Measurements from ENCODE around the gene EPHA6. TPM values are rescaled to one million over a fixed set of nuclear protein-coding genes. Genes with fewer than 3 reads are reported as not detected.

Gene EPHA6
- total RNA-seq, 1 experiment from 2014 or later, result 1.1 TPM

GRCh38 chr3:97360804-97361203, 546.4 kb downstream of the EPHA6 start:
- intact Hi-C loops (cut with micrococcal nuclease; ENCODE audit: unreplicated experiment), result no loop called here
- CTCF ChIA-PET, result no interaction called here
- no peak overlapping the region for H3K27ac Mint-ChIP-seq (ENCODE audit: unreplicated experiment)
- H3K9me3 Mint-ChIP-seq (ENCODE audit: low read depth, unreplicated experiment), result no peaks in the 10 kb centered on the region
- no peak for TF ChIP-seq CTCF (IDR thresholded peaks at IDR 0.05; ENCODE audit: unreplicated experiment)
- H3K4me1 Mint-ChIP-seq (ENCODE audit: low read depth, unreplicated experiment), result no peaks in the 10 kb centered on the region
- no peaks in the 10 kb centered on the region for H3K27me3 Mint-ChIP-seq (ENCODE audit: unreplicated experiment)
- H3K36me3 Mint-ChIP-seq (ENCODE audit: insufficient read depth, unreplicated experiment), result no peaks in the 10 kb centered on the region
- H3K4me3 Mint-ChIP-seq (ENCODE audit: low read depth, unreplicated experiment), result no peak overlapping the region
- no peak for DNase-seq
- no TSS peak for BruUV-seq (replicated peaks)

- Mint-ChIP-seq H3K9me3 (ENCODE audit: low read depth, unreplicated experiment) (peaks cover 5% of the 10 kb centered on the region), H3K4me1 (ENCODE audit: low read depth, unreplicated experiment) (no peaks in the 10 kb centered on the region), H3K36me3 (ENCODE audit: insufficient read depth, unreplicated experiment) (no peaks in the 10 kb centered on the region), H3K27ac (ENCODE audit: unreplicated experiment) (no peak overlapping the region), H3K4me3 (ENCODE audit: low read depth, unreplicated experiment) (no peak overlapping the region), H3K27me3 (ENCODE audit: unreplicated experiment) (no peaks in the 10 kb centered on the region)
- CTCF ChIA-PET, result no interaction called here
- BruUV-seq (replicated peaks), result no TSS peak
- no peak for TF ChIP-seq CTCF (IDR thresholded peaks at IDR 0.05; ENCODE audit: unreplicated experiment)
- intact Hi-C loops (cut with micrococcal nuclease; ENCODE audit: unreplicated experiment), result no loop called here
- no peak for DNase-seq
These were observed 570.2 kb downstream of the EPHA6 start for GRCh38 chr3:97384583-97384982.

GRCh38 chr3:97388774-97389173, 574.4 kb downstream of the EPHA6 start:
- CTCF ChIA-PET, result no interaction called here
- TF ChIP-seq CTCF (IDR thresholded peaks at IDR 0.05; ENCODE audit: unreplicated experiment), result no peak
- DNase-seq, result no peak
- intact Hi-C loops (cut with micrococcal nuclease; ENCODE audit: unreplicated experiment), result no loop called here
- Mint-ChIP-seq H3K4me3 (ENCODE audit: low read depth, unreplicated experiment) (no peak overlapping the region), H3K9me3 (ENCODE audit: low read depth, unreplicated experiment) (peaks cover 5% of the 10 kb centered on the region), H3K36me3 (ENCODE audit: insufficient read depth, unreplicated experiment) (no peaks in the 10 kb centered on the region), H3K27me3 (ENCODE audit: unreplicated experiment) (no peaks in the 10 kb centered on the region), H3K27ac (ENCODE audit: unreplicated experiment) (no peak overlapping the region), H3K4me1 (ENCODE audit: low read depth, unreplicated experiment) (no peaks in the 10 kb centered on the region)
- no TSS peak for BruUV-seq (replicated peaks)

GRCh38 chr3:97389936-97390335, 575.5 kb downstream of the EPHA6 start:
- intact Hi-C loops (cut with micrococcal nuclease; ENCODE audit: unreplicated experiment), result no loop called here
- no TSS peak for BruUV-seq (replicated peaks)
- Mint-ChIP-seq H3K4me1 (ENCODE audit: low read depth, unreplicated experiment) (no peaks in the 10 kb centered on the region), H3K27me3 (ENCODE audit: unreplicated experiment) (no peaks in the 10 kb centered on the region), H3K4me3 (ENCODE audit: low read depth, unreplicated experiment) (no peak overlapping the region), H3K27ac (ENCODE audit: unreplicated experiment) (no peak overlapping the region), H3K36me3 (ENCODE audit: insufficient read depth, unreplicated experiment) (no peaks in the 10 kb centered on the region), H3K9me3 (ENCODE audit: low read depth, unreplicated experiment) (peaks cover 3% of the 10 kb centered on the region)
- DNase-seq, result no peak
- CTCF ChIA-PET, result no interaction called here
- no peak for TF ChIP-seq CTCF (IDR thresholded peaks at IDR 0.05; ENCODE audit: unreplicated experiment)

GRCh38 chr3:97391167-97391566, 576.8 kb downstream of the EPHA6 start:
- Mint-ChIP-seq H3K9me3 (ENCODE audit: low read depth, unreplicated experiment) (peaks cover 3% of the 10 kb centered on the region), H3K36me3 (ENCODE audit: insufficient read depth, unreplicated experiment) (no peaks in the 10 kb centered on the region), H3K4me1 (ENCODE audit: low read depth, unreplicated experiment) (no peaks in the 10 kb centered on the region), H3K27me3 (ENCODE audit: unreplicated experiment) (no peaks in the 10 kb centered on the region), H3K4me3 (ENCODE audit: low read depth, unreplicated experiment) (no peak overlapping the region), H3K27ac (ENCODE audit: unreplicated experiment) (no peak overlapping the region)
- intact Hi-C loops (cut with micrococcal nuclease; ENCODE audit: unreplicated experiment), result no loop called here
- BruUV-seq (replicated peaks), result no TSS peak
- DNase-seq, result no peak
- no peak for TF ChIP-seq CTCF (IDR thresholded peaks at IDR 0.05; ENCODE audit: unreplicated experiment)
- CTCF ChIA-PET, result no interaction called here

Data from Calu3 (cell line).